ENCODE data around the gene CCDC17.
"Not testable (repeated sequence)": the region's sequence is repeated elsewhere in the genome, so short reads cannot be mapped to it uniquely, and the experiment has no call there.

The CCDC17 gene

GRCh38 chr1:45621501-45621836, 2.4 kb downstream of the CCDC17 start:
- no peak for DNase-seq

GRCh38 chr1:45620588-45621500, 3.0 kb downstream of the CCDC17 start:
- no peak for DNase-seq

- DNase-seq: no peak
Observed at GRCh38 chr1:45619149-45619921, 4.5 kb downstream of the CCDC17 start.

GRCh38 chr1:45617618-45618017, 6.2 kb downstream of the CCDC17 start:
- no peak for DNase-seq

- DNase-seq: no peak
Observed at GRCh38 chr1:45615885-45616284, 8.0 kb downstream of the CCDC17 start.

- no peak for DNase-seq
Observed at GRCh38 chr1:45612941-45613579, 10.8 kb downstream of the CCDC17 start.

- no peak for DNase-seq
Observed at GRCh38 chr1:45610589-45611226, 13.1 kb downstream of the CCDC17 start.

- DNase-seq: no peak
Observed at GRCh38 chr1:45608175-45609156, 15.4 kb downstream of the CCDC17 start.

GRCh38 chr1:45607404-45608074, 16.3 kb downstream of the CCDC17 start:
- no peak for DNase-seq

- no peak for DNase-seq
Observed at GRCh38 chr1:45604239-45604638, 19.6 kb downstream of the CCDC17 start.

- DNase-seq: not testable (repeated sequence)
Observed at GRCh38 chr1:45596765-45597164, 27.1 kb downstream of the CCDC17 start.

- DNase-seq: no peak
Observed at GRCh38 chr1:45594412-45594811, 29.4 kb downstream of the CCDC17 start.

GRCh38 chr1:45589861-45590260, 34.0 kb downstream of the CCDC17 start:
- no peak for DNase-seq

GRCh38 chr1:45586769-45587168, 37.1 kb downstream of the CCDC17 start:
- no peak for DNase-seq

GRCh38 chr1:45585496-45586075, 38.3 kb downstream of the CCDC17 start:
- DNase-seq: no peak

GRCh38 chr1:45585110-45585426, 38.8 kb downstream of the CCDC17 start:
- no peak for DNase-seq

GRCh38 chr1:45584351-45585109, 39.3 kb downstream of the CCDC17 start:
- DNase-seq: peak; percentile 88 to 91

- DNase-seq: peak; percentile 65 to 85
Observed at GRCh38 chr1:45583666-45584350, 40.0 kb downstream of the CCDC17 start, which contains the start of gene NASP. NASP (plus strand) TSS chr1:45584041; CDS start chr1:45584147, 106 bp downstream.

GRCh38 chr1:45583264-45583665, 40.6 kb downstream of the CCDC17 start:
- DNase-seq: peak; percentile 92 to 93
